Choroid plexus epithelial cell (primary cell): ENCODE results near the gene ABHD14A.

Experiments used
- DNase-seq: peaks from one replicate; pipeline ENCODE4 v3.0.0-alpha.2; 2010; ENCODE audit warnings: low read depth
- H3K4me3 ChIP-seq: 2 replicates; pipeline ENCODE4 v1.5.1; 2011; ENCODE audit warnings: low read depth, mild to moderate bottlenecking, control low read depth, low read length, moderate library complexity
- CTCF ChIP-seq: conservative IDR thresholded peaks from 2 replicates; pipeline ENCODE4 v1.5.1; 2011; ENCODE audit warnings: low read depth, mild to moderate bottlenecking, control low read depth, inconsistent platforms, low read length, moderate library complexity

The ABHD14A gene

GRCh38 chr3:51960386-51960785, 14.5 kb upstream of the ABHD14A start:
- no peak for DNase-seq
- TF ChIP-seq CTCF = no peak

DNA sequence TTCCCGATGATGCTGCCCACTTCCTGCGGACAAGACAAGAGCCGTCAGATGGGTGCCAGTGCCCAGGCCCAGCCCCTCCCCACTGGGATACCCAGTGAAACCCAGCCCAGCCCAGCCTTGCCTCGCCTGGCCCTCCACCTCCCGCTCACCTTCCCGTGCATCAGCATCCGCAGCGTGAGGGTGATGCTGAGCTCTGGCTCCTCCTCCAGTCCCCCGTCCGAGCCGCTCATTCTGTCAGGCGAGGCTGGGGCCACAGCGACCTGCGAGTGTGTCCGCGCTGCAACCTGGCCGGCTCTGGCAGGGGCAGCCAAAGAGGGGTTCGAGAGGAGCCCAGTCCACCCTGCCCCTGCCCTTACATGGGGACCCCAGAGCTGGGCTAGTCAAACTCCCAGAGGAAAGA, 13.9 kb upstream of the ABHD14A start:
- DNase-seq = no peak
- TF ChIP-seq CTCF = no peak
- no peak overlapping the region for H3K4me3 ChIP-seq

More at GRCh38 chr3:51960386-51960785, 14.5 kb upstream of the ABHD14A start:
- no peak overlapping the region for H3K4me3 ChIP-seq

- TF ChIP-seq CTCF = no peak
- H3K4me3 ChIP-seq = no peak overlapping the region
- DNase-seq = no peak
Measured at GRCh38 chr3:51961602-51962569, 13.0 kb upstream of the ABHD14A start.

DNA sequence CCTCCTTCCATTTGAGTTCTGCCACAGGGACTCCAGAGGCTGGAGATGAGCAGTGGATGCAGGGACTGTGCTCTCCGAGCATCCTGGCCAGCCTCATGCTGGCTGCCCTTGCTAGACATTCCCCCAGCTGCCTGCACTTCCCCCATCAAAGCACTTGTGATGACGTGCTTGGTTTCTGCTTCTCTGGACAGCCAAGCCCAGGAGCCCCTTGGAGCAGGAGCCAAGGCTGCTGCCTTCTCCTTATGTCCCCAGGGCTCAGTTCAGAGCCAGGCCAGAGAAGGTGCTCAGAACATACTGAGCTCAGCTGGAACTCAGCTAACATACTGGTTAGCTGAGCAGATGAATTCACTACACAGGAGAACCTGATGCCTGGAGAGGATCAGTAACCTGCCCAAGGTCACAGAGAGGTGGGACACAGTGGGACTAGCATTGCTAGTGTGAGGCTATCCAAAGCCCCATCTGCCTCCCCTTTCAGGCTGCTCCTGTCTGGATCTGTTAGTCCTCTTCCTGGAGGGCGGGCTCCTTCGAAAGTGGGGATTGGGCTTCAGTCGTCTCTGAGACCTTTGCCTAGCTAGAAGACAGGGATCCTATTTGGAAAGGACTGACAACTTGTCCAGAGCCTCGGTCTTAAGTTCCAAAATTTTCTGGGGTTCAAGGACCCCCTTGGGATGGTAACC, 11.9 kb upstream of the ABHD14A start:
- TF ChIP-seq CTCF = no peak
- DNase-seq = no peak
- no peak overlapping the region for H3K4me3 ChIP-seq

DNA sequence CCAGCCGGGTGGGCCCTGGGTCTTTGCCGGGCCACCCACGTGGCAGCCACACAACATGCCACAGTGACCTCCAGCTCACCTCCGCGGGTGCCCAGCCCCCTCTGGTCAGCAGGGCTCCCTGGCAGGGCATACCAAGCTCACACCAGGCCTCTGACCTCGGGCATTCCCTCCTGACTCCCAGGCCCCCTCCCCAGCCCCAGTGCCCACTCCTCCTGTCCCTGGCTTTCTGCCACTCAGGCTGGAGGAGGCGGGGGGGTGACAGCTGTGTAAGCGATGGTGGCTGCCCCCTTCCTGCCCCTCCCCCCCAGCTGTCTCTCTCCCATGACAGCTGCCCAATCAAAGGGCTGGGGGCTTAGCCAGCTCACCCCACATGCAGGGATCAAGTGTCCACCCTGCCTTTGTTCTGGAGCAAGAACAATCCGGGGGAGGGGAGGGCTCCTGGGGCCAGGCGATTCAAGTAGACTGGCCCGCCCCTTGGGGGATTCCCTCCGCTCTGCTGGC, 10.9 kb upstream of the ABHD14A start:
- H3K4me3 ChIP-seq = no peak overlapping the region
- TF ChIP-seq CTCF = no peak
- no peak for DNase-seq

GRCh38 chr3:51964521-51964920, 10.3 kb upstream of the ABHD14A start:
- no peak for TF ChIP-seq CTCF
- no peak overlapping the region for H3K4me3 ChIP-seq
- DNase-seq = no peak
